ENCODE results near the gene FGF12. TPM values are rescaled to one million over a fixed set of nuclear protein-coding genes. Genes with fewer than 3 reads are reported as not detected.

The FGF12 gene
- total and polyA plus RNA-seq, 9 donors: 3.0 to 5.4 (median 4.3) TPM

GRCh38 chr3:192128060-192128459, 599.3 kb downstream of the FGF12 start:
- no peak overlapping the region for H3K4me3 ChIP-seq (ENCODE audit: low read length)
- no peaks in the 10 kb centered on the region for H3K9me3 ChIP-seq (replicated peaks; ENCODE audit: control insufficient read depth, low read depth, low read length)
- no peak overlapping the region for H3K27ac ChIP-seq (ENCODE audit: low read length)
- no peaks in the 10 kb centered on the region for H3K27me3 ChIP-seq (ENCODE audit: control insufficient read depth, insufficient read depth, low read length)
- H3K36me3 ChIP-seq (ENCODE audit: control insufficient read depth, insufficient read depth, low read length): no peaks in the 10 kb centered on the region
- H3K4me1 ChIP-seq (ENCODE audit: control insufficient read depth, insufficient read depth, low read length): no peaks in the 10 kb centered on the region
- no CpG with 5 or more reads among the region's 4 CpGs for WGBS (ENCODE audit: insufficient coverage)
- no peak for DNase-seq

GRCh38 chr3:192122832-192123594, 604.3 kb downstream of the FGF12 start:
- H3K27ac ChIP-seq (ENCODE audit: low read length): no peak overlapping the region
- H3K4me3 ChIP-seq (ENCODE audit: low read length): no peak overlapping the region
- H3K36me3 ChIP-seq (ENCODE audit: control insufficient read depth, insufficient read depth, low read length): no peaks in the 10 kb centered on the region
- no peak for DNase-seq
- H3K27me3 ChIP-seq (ENCODE audit: control insufficient read depth, insufficient read depth, low read length): no peaks in the 10 kb centered on the region
- 81% methylated on average over 9 of the region's 13 CpGs for WGBS (ENCODE audit: insufficient coverage)
- no peaks in the 10 kb centered on the region for H3K4me1 ChIP-seq (ENCODE audit: control insufficient read depth, insufficient read depth, low read length)
- no peaks in the 10 kb centered on the region for H3K9me3 ChIP-seq (replicated peaks; ENCODE audit: control insufficient read depth, low read depth, low read length)

DNA sequence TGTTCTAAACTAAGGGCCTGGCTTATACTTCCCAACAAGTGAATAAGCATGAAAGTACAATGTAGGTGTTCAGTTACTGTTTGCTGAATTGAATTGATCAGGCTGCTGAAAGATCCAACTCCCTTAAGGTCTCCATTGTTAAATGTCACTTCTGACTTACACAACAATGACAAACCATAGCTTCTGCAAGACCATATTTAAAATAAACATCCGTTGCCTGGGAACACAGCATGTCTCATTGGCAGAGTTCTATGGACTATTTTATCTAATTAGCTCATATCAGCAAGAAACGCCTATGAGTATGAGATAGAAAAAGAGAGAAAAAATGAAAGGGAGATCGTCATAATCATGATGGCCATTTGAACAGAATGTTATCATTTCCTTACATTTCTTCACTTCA, 605.4 kb downstream of the FGF12 start:
- no peak for DNase-seq
- H3K27me3 ChIP-seq (ENCODE audit: control insufficient read depth, insufficient read depth, low read length): no peaks in the 10 kb centered on the region
- H3K27ac ChIP-seq (ENCODE audit: low read length): no peak overlapping the region
- H3K4me3 ChIP-seq (ENCODE audit: low read length): no peak overlapping the region
- no peaks in the 10 kb centered on the region for H3K36me3 ChIP-seq (ENCODE audit: control insufficient read depth, insufficient read depth, low read length)
- WGBS (ENCODE audit: insufficient coverage): 40% methylated on average over 1 of the region's 3 CpGs
- no peaks in the 10 kb centered on the region for H3K9me3 ChIP-seq (replicated peaks; ENCODE audit: control insufficient read depth, low read depth, low read length)
- no peaks in the 10 kb centered on the region for H3K4me1 ChIP-seq (ENCODE audit: control insufficient read depth, insufficient read depth, low read length)

GRCh38 chr3:192108820-192109219, 618.5 kb downstream of the FGF12 start:
- H3K27ac ChIP-seq (ENCODE audit: low read length): no peak overlapping the region
- no peak for DNase-seq
- no peak overlapping the region for H3K4me3 ChIP-seq (ENCODE audit: low read length)
- peaks cover 2% of the 10 kb centered on the region for H3K9me3 ChIP-seq (replicated peaks; ENCODE audit: control insufficient read depth, low read depth, low read length)
- H3K36me3 ChIP-seq (ENCODE audit: control insufficient read depth, insufficient read depth, low read length): no peaks in the 10 kb centered on the region
- no peaks in the 10 kb centered on the region for H3K4me1 ChIP-seq (ENCODE audit: control insufficient read depth, insufficient read depth, low read length)
- no peaks in the 10 kb centered on the region for H3K27me3 ChIP-seq (ENCODE audit: control insufficient read depth, insufficient read depth, low read length)

DNA sequence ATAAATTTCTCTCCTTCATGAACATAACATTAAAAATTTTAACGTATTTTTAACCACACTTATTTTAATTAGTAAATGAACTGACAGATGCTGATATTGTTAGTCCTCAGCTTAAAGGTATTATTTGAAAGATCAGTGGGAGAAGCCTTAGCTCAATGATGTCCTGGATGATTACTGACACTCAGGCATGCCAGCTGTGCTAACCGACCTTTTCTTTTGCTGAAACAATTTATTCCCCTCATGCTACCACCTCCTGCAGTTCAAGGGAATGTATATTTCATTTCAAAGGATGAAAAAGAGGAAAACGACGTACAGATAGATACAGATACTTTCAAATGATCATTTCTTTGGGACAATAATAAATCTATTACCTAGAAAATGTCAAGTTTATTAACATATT, 620.8 kb downstream of the FGF12 start:
- Histone ChIP-seq H3K27ac (ENCODE audit: low read length) (no peak overlapping the region), H3K4me3 (ENCODE audit: low read length) (no peak overlapping the region), H3K36me3 (ENCODE audit: control insufficient read depth, insufficient read depth, low read length) (no peaks in the 10 kb centered on the region), H3K4me1 (ENCODE audit: control insufficient read depth, insufficient read depth, low read length) (no peaks in the 10 kb centered on the region), H3K27me3 (ENCODE audit: control insufficient read depth, insufficient read depth, low read length) (no peaks in the 10 kb centered on the region), H3K9me3 (replicated peaks; ENCODE audit: control insufficient read depth, low read depth, low read length) (no peaks in the 10 kb centered on the region)
- no peak for DNase-seq
- no CpG with 5 or more reads among the region's 4 CpGs for WGBS (ENCODE audit: insufficient coverage)

GRCh38 chr3:192092388-192093005, 634.8 kb downstream of the FGF12 start:
- WGBS (ENCODE audit: insufficient coverage): 86% methylated on average over 1 of the region's 1 CpG
- Histone ChIP-seq H3K4me1 (ENCODE audit: control insufficient read depth, insufficient read depth, low read length) (no peaks in the 10 kb centered on the region), H3K9me3 (replicated peaks; ENCODE audit: control insufficient read depth, low read depth, low read length) (no peaks in the 10 kb centered on the region), H3K36me3 (ENCODE audit: control insufficient read depth, insufficient read depth, low read length) (no peaks in the 10 kb centered on the region), H3K27ac (ENCODE audit: low read length) (no peak overlapping the region), H3K4me3 (ENCODE audit: low read length) (no peak overlapping the region), H3K27me3 (ENCODE audit: control insufficient read depth, insufficient read depth, low read length) (no peaks in the 10 kb centered on the region)
- no peak for DNase-seq

- no peaks in the 10 kb centered on the region for H3K9me3 ChIP-seq (replicated peaks; ENCODE audit: control insufficient read depth, low read depth, low read length)
- no peaks in the 10 kb centered on the region for H3K4me1 ChIP-seq (ENCODE audit: control insufficient read depth, insufficient read depth, low read length)
- no peak for DNase-seq
- H3K4me3 ChIP-seq (ENCODE audit: low read length): no peak overlapping the region
- no CpG with 5 or more reads among the region's 1 CpG for WGBS (ENCODE audit: insufficient coverage)
- H3K27me3 ChIP-seq (ENCODE audit: control insufficient read depth, insufficient read depth, low read length): no peaks in the 10 kb centered on the region
- H3K36me3 ChIP-seq (ENCODE audit: control insufficient read depth, insufficient read depth, low read length): no peaks in the 10 kb centered on the region
- no peak overlapping the region for H3K27ac ChIP-seq (ENCODE audit: low read length)
These were observed 635.5 kb downstream of the FGF12 start for GRCh38 chr3:192091831-192092230.

DNA sequence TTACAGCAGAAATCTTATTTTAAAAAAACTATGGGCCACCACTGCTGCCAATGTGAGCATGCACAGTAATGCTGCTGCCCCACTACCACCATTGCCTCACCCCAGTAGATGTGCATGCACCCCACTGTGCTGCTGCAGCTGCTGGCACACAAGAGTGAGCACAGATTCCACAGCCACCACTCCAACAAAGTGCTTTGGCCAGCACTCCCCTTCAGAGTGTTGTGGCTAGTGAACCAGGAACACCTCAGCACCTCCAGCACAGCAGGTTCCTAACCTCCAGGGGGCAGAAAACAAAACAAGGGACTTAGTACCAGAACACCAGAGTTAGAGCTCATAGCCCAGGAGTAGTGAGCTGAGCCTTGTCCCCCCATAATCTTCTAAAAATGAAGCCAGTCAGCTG, 636.8 kb downstream of the FGF12 start:
- Histone ChIP-seq H3K9me3 (replicated peaks; ENCODE audit: control insufficient read depth, low read depth, low read length) (no peaks in the 10 kb centered on the region), H3K4me1 (ENCODE audit: control insufficient read depth, insufficient read depth, low read length) (no peaks in the 10 kb centered on the region), H3K27me3 (ENCODE audit: control insufficient read depth, insufficient read depth, low read length) (no peaks in the 10 kb centered on the region), H3K4me3 (ENCODE audit: low read length) (no peak overlapping the region), H3K36me3 (ENCODE audit: control insufficient read depth, insufficient read depth, low read length) (no peaks in the 10 kb centered on the region), H3K27ac (ENCODE audit: low read length) (no peak overlapping the region)
- DNase-seq: no peak

Other genes starting within 250 kb of the FGF12 start
- gene MB21D2, start 190.3 kb upstream of the FGF12 start, total RNA-seq: 15.8 TPM
- gene MB21D2, start 190.3 kb upstream of the FGF12 start, polyA plus RNA-seq (ENCODE audit: insufficient read depth in 1 of 8, insufficient read length in 8 of 8, low replicate concordance in 1 of 8): 10 to 100 TPM; 11.1 to 16.4 (median 15.7) TPM